HG03060 (cell line): Measurements from ENCODE around the gene RPL10A.

Source experiments
- ATAC-seq: cut with Tn5 transposase; IDR thresholded peaks from one replicate; pipeline ENCODE4 v1.9.1; 2021; ENCODE audit warnings: low read depth, moderate number of reproducible peaks; ENCODE audit not compliant: unreplicated experiment

RPL10A gene

DNA sequence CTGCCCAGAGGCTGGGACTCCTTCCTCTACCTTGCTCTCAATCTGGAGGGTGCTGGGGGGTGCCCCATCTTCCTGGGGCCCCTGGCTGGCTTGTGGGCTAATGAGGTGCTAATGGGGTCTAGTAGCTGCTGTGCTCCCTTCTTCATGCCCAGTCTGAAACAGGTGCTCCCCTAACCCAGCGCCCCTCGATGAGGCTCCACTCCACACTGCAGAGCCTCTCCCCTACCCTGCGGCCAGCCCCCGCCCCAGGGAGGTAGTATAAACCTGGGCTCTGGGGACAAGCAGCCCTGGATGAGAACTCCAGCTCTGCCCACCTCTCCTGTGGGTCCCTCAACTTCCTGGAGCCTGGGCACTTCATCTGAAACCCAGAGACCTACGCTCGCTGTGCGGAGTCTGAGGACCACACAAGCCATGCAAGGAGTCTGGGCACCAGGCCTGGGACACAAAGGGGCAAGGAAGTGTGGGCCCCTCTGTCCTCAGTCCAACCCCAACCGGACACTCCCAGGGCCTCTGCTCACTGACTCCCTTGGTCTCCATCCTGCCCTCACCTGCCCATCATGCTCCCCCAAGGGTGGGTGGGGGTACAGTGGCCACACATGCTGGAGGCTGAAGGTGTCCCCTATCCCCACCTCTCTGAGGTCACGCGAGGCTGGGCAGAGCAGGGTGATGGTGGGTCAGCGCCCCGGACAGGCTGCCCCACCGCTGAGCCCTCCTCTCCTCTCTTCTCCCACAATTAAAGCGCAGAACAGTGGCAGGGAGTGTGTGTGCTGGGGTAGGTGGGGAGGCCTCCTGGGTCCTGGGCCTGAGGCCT lies 6.1 kb downstream of the RPL10A start:
- ATAC-seq: no peak

DNA sequence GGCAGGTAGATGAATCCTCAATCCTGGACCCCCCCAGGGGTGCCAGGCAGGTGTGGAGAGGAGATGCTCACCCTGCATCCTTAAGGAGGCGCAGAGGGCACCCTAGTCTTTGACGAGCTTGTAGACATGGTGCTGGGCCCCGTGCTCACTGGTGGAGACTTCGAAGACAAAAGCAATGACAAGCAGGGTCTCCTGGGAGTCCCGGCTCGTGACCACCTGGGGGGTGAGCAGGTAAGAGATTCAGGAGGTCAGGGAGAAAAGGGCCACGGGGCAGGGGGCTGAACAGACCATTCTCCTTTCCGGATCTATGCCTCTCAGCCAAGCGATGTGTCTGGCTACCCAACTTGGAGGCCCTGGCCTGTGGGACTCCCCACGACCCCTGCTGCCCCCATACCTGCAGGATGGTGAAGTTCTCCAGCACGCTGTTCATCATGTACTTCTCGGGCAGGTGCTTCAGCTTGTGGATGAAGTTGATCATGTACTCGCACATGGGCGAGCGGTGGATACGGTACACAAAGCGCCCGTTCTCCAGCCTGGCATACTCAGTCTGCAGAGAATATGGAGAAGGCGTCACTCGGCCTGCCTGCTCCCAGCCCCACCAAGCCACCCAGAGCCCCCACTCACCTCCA lies 6.9 kb downstream of the RPL10A start:
- no peak for ATAC-seq

GRCh38 chr6:35475573-35475972 lies 7.4 kb downstream of the RPL10A start:
- no peak for ATAC-seq

- no peak for ATAC-seq
Observed at GRCh38 chr6:35476004-35476403, 7.8 kb downstream of the RPL10A start.

DNA sequence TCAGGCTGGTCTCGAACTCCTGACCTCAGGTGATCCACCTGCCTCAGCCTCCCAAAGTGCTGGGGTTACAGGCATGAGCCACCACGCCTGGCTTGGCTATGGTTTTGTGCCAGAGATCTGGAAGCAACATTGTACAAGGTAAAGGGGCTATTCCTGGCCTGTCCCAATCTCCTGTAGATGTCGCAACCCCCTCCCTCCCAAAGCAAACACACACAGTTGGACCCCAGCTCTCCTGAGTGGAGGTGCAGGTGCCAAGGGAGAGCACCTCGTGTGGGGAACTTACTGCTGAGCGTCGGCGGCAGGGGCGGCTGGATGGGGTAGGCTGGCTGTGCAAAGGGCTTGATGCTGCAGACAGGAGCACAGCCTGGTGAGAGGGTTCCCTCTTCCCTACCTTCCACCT lies 8.8 kb downstream of the RPL10A start:
- no peak for ATAC-seq

DNA sequence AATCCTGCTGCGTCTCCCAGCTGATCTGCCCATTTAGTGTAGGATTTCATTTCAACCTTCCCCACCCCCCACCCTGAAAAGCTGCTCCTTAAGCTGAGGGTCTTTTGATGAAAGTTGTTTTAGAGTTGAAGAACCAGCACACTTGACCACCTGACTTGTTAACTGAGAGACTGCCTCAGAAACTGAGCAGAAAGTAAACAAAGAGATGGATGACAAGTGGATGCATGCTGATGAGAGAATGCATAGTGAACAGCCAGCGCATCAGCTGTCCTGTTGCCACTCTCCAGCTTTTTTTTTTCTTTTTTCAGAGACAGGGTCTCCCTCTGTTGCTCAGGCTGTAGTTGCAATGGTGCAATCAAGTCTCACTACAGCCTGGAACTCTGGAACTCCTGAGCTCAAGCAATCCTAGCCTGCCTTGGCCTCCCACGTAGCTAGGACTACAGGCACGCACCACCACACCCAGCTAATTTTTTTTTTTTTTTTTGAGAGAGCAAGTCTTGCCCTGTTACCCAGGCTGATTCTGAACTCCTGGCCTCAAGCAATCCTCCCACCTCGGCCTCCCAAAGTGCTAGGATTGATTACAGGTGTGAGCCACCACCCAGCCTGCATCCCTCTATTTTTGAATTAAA lies 9.5 kb downstream of the RPL10A start:
- no peak for ATAC-seq

- no peak for ATAC-seq
Observed at GRCh38 chr6:35478259-35478658, 10.1 kb downstream of the RPL10A start.

DNA sequence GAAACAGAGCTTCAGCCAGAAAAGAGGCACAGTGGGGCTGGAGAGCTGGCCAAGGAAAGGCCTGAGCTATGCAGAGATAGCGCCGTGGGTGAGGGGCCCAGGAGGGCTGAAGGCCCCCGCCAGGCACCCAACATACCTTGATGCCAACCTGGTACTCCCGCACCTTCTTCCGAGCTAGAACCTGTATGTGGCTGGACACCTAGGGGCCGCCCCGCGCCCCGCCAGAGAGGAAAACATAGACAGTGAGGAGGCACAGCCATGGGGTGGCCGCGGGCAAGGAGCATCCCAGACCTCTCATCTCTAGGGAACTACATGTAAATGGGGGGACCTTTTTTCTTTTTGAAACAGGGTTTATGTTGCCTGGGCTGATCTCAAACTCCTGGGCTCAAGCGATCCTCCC lies 12.0 kb downstream of the RPL10A start:
- ATAC-seq: no peak

DNA sequence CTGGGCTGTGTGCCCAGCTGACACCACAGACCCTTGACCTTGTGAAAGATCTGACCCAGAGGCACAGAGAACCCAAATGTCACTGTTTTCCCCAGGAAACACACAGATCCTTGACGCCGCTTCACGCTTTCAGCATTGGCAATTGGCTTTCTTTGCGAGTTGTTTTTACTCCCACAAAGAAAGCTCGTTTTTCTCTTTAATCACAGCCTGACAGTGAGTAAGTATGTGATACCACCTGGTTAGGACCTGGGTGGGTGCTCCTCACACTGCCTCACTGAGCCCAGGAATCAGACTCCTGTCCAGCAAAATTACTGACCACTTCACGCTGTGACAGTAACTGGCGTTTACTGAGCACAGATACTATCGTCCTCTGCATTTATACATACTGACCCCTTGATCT lies 13.0 kb downstream of the RPL10A start:
- no peak for ATAC-seq

- no peak for ATAC-seq
Observed at GRCh38 chr6:35483062-35483461, 14.9 kb downstream of the RPL10A start.

GRCh38 chr6:35483490-35483889 lies 15.3 kb downstream of the RPL10A start:
- ATAC-seq: no peak

DNA sequence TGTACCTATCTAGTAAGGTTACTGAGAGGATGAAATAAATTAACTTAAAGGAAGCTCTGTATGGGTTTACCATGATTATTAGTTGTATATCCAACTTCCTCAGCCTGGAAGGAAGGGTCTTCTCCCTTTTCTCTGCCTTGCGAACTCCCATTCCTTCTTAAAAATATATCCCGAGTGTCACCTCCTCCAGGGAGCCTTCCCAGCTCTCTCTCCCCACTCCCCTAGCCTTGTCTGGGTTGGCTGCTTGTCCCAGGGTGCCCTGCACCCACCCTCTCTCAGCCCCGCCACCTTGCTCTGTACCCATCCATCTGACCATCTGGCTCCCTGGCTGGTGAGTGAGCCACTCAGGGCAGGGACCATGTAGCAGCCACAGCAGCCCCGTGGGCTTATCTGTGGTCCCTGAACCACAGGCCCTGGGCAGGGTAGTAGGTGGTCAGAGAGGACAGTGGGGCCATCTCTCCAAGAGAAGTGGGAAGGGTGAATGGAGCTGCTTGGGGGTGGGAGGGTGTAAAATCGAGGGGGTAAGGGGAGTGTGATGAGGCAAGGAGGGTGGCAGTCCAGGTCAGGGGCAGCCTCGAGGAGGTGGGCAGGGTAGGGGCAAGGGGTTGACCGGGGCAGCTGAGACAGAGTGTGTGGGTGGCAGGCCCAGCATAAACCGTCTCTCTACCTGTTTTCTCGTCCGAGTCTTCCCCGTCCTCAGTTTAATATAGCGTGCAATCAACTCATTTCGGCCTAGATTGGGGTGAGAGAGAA lies 15.9 kb downstream of the RPL10A start:
- ATAC-seq: no peak

DNA sequence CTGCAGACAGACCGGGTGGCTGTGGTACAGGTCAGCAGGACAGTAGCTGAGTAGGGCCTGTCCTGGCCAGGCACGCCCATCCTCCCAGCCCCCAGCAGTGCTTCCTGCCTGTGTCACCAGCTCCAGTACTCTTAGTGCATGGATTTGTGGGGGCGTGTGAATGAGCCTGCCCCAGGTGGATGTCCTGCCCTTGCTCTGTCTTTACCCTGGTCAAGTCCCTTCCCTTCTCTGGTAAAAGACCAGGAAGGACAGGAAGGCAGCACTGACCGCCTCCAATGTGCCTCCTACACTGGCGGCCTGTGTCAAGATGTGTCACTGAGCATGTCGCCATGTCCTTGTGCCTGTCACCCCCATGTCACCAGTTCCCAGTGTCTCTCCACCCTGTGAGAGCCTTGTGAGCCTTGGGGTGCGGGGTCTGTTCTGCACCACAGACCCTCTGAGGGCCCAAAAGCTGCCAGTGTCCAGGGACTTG lies 16.8 kb downstream of the RPL10A start:
- ATAC-seq: no peak

DNA sequence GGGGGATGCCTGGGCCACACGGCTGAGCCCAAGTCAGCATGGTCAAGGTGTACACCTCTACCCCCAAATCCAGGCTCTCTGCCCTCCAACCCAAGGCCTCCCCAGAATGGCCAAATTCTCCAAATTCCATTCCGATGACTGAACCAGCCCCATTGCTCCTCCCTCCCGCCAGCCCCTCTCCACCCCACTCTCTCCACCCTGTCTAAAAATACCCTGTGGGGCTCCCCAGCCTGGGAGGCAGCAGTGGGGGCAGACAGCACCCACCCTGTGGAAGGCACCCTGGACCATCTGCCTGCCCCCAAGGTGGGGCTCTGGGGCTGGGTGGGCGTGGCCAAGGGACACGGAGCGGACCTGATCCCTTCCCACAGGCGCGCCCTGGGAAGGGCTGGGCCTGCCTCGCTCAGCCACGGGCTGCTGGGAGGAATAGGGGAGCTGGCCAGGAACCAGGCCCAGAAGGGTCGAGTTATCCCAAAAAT lies 17.2 kb downstream of the RPL10A start:
- no peak for ATAC-seq

- ATAC-seq: no peak
Observed at GRCh38 chr6:35486005-35486925, 18.1 kb downstream of the RPL10A start.

DNA sequence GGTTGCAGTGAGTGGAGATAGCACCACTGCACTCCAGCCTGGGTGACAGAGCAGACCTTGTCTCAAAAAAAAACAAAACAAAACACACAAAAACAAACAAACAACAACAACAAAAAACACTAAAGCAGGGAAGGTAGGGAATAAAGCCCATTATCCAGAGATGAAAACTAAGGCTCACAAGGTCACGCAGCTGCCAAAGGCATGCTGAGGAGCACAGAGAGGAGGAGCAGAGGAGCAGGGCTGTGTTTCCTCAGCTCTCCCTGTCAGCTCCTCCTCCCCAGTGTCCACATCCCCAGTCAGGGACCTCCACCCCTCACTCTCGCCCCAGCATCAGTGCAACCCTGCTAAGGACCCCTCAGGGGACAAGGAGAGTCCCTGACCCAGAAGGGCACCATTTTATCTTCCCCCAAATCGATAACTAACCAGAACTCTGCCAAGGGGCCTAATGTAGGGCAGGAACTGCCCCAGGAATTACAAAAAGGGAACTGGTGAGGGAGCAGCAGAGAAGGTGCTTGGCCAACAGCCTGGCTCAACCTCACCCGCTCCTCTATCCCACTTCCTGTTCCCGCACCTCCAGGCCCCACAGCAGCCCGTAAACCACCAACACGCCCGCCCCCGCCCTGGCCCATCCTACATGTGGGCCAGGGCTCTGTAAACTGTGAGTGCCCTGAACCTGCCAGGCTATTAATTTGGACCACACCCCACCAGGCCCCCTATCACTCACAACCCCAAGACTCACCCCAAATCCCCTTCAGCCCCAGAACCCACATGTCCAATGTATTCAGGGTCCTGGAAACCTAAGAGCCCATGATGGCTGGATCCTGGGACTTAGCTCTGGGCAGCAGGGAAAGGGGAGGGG lies 19.7 kb downstream of the RPL10A start:
- no peak for ATAC-seq

GRCh38 chr6:35488517-35488862 lies 20.3 kb downstream of the RPL10A start:
- no peak for ATAC-seq

- ATAC-seq: no peak
Observed at GRCh38 chr6:35489066-35489465, 20.9 kb downstream of the RPL10A start.
